ENCODE data around the gene CD300H.

DNA sequence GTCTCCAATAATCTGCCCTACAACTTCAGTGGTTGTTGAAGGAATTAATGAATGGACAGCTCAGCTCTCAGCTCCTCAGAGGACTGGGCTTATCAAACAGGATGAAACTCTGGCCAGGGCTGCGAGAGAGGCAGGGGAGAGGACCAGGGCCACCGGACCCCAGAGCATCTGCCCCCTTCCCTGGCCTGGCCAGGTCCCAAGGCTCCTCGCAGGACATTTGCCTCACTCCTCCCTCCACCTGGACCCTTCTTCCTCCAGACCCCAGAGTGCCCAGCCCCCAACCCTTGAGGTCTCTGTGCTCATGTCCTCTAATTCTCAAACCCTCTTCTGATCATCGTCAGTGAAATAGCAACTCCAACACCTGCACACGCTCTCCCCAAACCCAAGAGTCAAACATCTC lies 25.1 kb downstream of the CD300H start:
- no peak for TF ChIP-seq POLR2AphosphoS5 (IDR thresholded peaks at IDR 0.05)
- no peak for TF ChIP-seq POLR2A (IDR thresholded peaks at IDR 0.05; ENCODE audit: low read depth)
- TF ChIP-seq, protein P1, sequence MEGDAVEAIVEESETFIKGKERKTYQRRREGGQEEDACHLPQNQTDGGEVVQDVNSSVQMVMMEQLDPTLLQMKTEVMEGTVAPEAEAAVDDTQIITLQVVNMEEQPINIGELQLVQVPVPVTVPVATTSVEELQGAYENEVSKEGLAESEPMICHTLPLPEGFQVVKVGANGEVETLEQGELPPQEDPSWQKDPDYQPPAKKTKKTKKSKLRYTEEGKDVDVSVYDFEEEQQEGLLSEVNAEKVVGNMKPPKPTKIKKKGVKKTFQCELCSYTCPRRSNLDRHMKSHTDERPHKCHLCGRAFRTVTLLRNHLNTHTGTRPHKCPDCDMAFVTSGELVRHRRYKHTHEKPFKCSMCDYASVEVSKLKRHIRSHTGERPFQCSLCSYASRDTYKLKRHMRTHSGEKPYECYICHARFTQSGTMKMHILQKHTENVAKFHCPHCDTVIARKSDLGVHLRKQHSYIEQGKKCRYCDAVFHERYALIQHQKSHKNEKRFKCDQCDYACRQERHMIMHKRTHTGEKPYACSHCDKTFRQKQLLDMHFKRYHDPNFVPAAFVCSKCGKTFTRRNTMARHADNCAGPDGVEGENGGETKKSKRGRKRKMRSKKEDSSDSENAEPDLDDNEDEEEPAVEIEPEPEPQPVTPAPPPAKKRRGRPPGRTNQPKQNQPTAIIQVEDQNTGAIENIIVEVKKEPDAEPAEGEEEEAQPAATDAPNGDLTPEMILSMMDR (IDR thresholded peaks at IDR 0.05): no peak
